ENCODE data around the gene CHST15.
"Not testable (repeated sequence)": the region's sequence is repeated elsewhere in the genome, so short reads cannot be mapped to it uniquely, and the experiment has no call there.

CHST15 gene

DNA sequence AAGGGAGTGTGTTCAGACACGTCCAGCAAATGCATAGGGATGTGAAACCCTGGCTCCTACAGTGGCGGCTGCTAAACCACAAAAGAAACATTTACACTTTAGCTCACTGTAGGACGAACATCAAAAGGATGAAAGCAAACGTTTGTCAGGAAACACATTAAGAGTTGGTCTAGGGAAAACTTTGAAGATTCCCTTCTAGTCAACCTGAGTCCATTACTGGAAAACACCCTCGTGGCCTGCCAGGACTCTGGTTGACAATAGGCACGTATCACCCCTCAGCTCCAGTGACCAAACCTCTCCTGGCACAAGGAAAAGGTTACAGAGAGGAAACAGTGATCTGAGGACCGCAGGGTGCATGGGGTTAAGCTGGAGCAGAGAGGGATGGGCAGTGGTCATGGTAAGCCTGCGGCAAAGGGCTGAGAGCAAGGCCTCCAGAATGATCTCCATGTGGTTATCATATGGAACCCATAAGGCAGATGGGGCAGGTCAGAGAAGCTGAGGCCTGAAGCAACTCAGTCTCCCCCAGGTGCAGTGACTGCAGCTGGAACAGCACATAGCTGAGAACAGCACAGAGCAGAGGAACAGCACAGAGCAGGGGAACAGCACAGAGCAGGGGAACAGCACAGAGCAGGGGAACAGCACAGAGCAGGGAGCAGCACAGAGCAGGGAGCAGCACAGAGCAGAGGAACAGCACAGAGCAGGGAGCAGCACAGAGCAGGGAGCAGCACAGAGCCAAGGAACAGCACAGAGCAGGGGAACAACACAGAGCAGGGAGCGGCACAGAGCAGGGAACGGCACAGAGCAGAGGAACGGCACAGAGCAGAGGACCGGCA, 49.9 kb downstream of the CHST15 start:
- no peak for DNase-seq (ENCODE audit: low read depth)

DNA sequence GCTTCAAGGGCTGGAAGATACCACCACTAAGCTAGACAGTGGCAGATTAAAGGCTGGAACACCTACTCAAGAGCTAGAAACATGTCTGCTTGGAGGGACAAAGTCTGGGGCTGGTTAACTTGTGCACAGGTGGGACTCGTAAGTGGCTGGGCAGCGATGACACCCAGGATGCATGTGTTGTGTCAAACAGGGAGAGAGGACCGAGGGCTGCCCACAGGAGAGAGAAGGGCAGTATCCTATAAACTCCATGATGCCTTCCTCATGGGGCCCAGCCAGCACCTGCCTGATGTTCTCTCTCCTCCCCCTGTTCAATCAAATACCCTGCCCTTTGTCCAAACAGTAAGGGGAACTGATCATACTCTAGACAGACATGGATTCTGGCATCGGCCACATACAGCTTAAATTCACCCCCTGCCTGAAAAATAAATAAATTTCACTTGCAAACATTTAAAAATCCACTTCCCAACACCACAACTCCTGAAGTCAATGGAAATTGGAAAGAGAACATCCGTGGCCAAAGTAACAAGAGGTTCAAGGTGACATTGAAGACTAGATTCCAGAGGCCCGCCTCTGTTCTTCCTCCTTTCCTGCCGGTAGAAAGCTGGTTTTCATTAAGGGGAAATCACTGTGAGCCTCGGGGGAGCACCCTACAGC, 50.6 kb downstream of the CHST15 start:
- no peak for DNase-seq (ENCODE audit: low read depth)

DNA sequence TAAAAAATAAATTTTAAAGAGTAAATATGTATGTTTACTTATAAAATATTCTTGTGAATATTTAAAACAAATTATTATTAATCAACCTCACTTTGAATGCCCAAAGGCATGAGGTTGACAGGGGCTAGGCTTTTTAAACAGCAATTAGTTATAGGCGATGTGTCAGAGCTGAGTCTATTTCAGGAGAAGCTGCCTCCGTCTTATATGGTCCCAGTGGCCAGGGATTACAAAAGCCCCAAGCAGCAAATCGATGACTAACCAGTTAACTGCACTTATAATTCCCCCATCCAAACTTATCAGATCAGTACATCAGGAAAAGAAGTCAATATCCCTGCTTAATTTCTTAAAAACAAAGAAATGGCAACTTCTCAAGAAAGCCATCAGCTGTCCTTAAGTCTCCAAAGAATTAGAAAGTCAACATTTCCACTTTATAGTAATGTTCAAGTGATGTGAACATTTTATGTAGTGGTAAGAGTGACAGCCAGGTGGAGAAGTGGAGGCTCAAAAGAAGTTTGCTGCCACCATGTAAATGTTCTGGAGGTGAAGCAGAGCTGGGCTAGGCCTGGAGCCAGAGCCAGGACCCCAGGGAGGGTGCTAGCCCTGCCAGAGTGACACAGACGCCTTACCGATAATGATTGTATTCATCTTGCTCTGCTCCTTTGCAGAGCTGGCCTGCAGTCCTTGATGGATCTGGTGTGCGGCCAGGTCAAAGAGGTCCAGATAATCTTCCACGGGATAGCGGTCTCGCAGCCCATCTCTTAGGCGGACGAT, 51.5 kb downstream of the CHST15 start:
- no peak for DNase-seq (ENCODE audit: low read depth)

DNA sequence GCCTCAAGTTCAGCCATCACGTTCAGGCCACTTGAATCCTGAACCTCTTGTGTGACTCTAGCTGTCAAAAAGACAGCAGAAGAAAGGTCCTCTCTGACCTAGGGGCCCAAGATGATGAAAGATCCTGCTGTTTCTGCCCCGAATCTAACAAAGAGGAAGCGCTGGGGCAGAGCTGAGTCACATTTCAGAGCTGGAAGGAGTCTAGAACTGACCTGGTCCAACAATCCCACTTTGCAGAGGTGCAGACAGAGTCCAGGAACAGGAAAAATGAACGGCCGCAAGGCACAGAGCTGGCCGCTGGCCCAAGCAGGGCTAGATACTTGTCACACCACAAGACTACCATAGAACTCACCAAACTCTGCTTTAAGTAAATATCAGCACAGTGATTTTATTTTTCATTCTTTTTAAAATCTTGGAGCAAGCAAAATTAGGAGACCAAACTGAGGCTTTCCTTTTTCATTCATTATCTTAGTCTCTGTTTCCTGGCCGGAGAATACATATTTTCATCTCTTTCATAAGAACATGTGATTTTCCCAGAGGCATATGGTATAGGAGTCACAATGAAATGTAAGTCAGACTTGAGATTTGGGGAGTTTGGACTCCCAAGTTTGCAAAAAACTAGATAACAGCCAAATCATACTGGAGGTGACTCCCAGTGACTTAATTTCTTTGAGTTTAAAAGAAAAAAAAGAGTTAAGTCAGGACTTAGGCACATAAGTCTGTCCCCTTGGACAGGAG, 52.8 kb downstream of the CHST15 start:
- no peak for DNase-seq (ENCODE audit: low read depth)

DNA sequence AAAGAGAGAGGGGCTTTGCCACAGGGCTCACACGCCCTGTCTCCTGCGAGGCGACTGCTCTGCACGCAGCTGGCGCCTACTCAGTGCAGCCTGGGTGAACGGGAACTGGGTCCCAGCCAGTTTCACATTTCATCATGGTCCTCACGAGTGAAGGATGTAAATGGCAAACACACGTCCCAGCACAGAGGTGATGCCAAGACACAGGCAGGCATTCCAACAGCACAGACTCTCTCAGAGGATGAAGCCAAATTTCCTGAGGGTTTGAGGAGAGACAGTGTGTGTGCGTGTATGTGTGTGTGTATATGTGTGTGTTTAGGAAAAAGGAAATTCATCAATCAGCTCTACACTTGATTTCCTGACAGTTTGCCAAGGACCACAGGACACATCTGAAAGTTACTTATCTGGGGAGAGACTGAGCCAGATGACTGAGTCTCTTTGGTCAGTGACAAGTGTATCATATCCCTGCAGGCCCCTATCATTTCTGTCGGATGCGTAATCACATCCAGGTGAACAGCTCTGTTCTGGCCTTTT, 53.9 kb downstream of the CHST15 start:
- DNase-seq (ENCODE audit: low read depth), result no peak

DNA sequence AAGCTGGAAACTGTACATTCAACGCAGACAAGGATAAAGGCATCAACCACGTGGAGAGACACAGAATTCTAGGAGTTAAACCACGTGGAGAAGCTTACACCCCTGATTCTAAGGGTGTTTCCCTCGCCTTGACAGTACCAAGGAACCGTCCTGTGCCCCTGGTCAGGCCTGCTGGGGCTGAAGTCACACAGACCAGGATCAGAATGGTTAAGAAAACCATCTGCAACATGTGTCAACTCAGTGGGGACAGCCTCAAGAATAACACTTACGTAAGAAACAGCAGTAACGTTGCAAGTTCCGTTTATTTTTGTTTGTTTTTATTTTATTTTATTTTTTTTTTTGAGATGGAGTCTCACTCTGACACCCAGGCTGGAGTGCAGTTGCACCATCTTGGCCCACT, 55.6 kb downstream of the CHST15 start:
- no peak for DNase-seq (ENCODE audit: low read depth)

DNA sequence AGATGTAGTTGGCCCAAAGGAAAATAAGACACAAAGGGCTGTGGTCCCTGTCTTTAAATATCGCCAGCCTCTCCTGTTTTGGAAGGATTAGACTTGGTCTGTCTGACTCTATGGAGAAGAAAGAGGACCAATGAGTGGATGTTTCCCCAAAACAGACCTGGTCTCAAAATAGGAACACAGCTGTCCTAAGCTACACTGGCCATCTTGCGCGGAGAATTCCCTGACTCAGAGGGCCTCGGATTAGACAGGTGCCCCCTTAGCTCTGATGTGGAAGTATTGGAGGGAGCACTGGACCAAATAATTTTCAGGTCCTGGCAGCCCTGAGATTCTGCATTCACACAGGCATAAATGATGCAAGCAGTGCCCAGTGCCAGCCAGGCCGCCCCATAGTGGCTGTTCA, 56.1 kb downstream of the CHST15 start:
- no peak for DNase-seq (ENCODE audit: low read depth)

DNA sequence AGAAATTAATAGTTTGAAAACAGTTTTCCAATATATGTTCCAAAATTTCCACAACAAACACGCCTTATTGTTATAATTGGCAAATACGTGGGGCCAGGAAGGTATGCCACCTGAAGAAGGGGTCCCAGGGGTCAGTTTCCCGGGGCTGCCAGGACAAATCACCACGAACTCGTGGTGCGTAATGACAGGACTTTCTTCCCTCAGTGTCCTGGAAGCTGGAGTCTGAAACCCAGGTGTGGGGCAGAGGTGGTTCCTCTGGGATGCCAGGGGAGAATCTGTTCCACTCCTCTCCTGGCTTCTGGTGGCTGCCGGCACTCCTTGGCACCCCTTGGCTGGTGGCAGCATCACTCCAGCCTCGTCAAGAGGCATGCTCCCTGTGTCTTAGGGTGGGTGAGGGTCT, 56.7 kb downstream of the CHST15 start:
- no peak for DNase-seq (ENCODE audit: low read depth)

DNA sequence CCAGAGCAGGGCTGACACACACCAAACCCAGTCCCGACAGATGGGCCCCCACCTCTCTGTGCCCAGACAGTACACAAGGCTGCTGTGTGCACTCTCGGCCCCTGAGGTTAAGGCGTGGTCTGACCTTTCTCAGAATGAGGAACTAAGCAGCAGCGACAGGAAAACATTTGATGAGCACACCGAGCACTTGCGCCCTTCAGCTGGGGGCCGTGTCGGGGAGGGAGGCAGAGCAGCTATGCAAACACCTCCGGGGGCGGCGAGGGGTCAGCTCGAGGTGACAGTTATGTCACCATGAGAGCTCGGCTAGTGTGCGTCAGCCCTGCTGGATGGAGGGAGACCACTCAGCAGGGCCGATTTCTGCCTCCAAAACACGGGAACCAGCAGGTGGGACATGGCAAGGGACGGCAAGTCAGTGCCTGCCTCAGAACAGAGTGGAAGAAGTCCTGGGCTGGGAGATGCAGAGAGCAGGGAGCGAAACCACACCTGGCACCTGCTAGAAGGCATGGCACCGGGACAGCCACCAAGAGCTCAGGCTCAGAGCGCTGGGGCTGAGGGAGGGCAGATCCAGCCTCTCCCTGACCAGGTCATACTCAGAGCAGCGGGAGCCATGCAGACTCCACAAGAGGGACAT, 57.4 kb downstream of the CHST15 start:
- DNase-seq (ENCODE audit: low read depth), result peak; percentile 5

DNA sequence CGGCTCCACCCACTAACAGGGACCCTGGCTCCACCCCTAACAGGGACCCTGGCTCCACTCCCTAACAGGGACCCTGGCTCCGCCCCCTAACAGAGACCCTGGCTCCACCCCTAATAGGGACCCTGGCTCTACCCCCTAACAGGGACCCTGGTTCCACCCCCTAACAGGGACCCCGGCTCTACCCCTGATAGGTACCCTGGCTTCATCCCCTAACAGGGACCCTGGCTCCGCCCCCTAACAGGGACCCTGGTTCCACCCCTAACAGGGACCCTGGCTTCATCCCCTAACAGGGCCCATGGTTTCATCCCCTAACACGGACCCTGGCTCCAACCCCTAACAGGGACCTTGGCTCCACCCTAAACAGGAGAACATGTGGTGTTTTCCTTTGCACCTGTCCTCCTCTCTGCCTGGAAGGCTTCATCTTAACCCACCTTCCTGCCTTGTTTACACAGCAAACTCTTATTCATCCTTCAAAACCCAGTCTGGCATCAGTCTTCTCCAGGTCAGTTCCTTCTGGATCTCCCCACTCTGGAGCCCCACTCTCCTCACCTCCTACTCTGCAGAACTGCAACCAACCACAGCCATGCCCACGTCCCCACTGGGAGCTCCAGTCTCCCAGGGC, 58.0 kb downstream of the CHST15 start:
- DNase-seq (ENCODE audit: low read depth), result no peak

DNA sequence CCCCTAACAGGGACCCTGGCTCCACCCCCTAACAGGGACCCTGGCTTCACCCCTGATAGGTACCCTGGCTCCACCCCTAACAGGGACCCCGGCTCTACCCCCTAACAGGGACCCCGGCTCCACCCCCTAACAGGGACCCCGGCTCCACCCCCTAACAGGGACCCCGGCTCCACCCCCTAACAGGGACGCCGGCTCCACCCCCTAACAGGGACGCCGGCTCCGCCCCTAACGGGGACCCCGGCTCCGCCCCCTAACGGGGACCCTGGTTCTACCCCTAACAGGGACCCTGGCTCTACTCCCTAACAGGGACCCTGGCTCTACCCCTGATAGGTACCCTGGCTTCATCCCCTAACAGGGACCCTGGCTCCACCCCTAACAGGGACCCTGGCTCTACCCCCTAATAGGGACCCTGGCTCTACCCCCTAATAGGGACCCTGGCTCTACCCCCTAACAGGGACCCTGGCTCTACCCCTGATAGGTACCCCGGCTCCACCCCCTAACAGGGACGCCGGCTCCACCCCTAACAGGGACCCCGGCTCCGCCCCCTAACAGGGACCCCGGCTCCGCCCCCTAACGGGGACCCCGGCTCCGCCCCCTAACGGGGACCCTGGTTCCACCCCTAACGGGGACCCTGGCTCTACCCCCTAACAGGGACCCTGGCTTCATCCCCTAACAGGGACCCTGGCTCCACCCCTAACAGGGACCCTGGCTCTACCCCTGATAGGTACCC, 58.7 kb downstream of the CHST15 start:
- not testable (repeated sequence) for DNase-seq (ENCODE audit: low read depth)

DNA sequence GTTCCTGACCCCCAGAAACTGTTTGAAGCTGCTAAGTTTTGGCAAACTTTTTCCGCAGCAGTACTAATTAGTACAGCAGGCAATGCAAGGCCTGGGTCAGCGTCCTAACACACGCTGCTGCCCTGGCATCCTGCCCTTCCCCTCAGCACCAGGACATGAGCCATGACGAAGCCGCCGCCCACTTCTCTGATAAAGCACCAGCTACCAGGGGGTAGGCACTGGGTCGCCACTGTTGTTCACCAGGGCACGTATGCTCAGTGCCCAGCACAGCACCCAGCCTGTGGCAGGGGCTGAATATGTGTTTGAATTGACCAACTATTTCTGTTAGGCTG, 59.5 kb downstream of the CHST15 start:
- no peak for DNase-seq (ENCODE audit: low read depth)

DNA sequence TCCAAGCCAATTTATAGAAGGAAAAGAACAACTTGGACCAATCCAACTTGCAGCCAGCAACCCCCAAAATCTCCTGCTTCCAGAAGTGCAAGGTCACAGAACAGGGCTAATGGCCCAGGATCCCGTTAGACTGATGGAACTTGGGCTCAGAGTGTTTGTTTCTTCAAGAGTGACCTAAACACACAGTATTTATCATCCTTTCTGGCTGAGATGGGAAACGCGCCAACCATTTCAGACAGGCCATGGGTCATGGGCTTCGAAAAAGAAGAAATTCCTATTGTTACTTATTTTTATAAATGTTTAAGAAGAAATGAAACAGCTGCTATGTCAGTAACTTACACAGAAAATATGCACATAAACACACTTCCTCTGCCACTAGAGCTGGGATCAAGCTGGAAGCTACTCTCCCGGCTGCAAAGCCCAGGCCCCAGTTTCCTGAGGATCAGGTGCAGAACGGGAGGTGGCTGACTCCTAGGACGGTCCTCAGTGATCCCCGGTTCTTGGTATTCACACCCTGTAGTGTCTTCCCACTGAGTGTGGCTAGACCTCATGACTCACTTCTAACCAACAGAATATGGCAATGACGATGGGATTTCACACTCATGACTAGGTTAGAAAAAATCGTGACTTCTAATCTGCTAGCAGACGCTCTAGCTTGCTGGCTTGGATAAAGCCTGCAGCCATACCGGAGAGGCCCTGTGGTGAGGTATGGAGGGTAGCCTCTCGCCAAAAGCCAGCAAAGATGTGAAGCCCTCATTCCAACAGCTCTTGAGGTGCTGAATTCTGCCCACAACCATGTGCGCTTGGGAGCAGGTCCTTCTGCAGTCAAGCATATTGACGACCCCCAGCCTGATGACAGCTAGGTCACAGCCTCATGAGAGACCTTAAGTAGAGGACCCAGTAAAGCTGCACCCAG, 60.2 kb downstream of the CHST15 start:
- DNase-seq (ENCODE audit: low read depth), result no peak

DNA sequence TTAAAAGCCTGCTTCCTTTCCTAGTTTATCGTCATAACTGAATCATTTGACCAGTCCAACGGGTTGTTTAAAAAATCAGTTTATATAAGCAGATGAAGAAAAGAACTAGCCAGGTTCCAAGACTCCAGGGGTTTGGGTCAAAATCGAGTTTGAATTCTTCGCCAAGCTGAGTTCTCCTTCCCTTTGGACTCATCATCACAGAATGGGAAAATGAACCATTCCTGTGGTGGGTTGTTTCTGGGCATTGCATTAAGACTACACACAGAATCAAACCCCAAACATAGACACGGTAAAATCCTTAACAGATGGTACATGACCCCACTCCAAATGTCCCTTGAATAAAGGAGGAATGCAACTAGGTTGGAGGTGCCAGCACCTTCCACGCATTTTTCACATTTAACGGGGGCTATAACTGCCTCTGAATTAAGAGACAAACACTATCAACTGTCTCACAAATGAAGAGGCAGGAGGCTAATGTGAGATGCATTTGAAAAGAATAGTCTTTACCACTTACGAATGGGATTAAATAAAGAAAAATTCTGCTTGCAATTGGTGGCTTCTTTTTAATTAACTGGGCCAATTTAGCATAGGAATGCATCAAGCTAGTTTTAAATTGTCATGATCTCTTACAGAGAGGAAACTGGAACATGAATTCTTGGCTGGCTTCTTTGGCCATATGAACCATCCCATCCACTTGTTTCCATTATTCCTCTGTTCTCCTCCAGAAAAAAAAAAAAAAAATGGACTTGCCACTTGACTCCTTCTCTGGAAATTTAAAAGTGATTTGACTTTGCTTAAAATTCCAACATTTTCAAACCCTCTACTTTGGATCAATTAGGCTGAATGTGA, 61.1 kb downstream of the CHST15 start:
- no peak for DNase-seq (ENCODE audit: low read depth)

DNA sequence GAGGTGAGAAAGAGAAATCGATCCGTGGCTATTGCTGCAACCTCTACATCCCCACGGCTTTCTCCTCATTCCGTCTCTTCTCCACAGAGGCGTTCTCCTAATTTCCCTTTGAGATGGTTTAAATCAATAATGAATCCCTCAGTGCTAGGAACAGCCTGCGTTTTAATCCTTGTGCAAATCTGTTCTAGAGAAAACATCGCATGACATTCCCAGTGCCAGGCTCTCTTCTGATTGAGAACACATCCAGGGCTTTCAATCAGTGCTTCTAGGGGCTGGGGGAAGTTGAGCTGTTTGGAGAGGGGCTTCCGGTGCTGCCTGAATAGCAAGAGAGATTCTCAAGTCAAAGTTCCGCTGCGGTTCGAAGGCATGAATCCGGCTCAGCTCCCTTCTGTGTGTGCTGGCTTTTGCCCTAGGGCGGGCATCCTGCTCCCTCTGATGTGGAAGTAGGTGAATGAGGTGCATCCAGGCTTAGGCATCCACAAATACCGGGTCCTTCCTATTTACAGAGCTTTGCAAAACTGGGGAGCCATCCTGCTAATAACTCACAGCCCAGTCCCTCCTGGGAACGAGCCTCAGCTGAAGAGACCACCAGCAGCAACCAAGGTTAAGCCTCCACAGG, 62.8 kb downstream of the CHST15 start:
- no peak for DNase-seq (ENCODE audit: low read depth)

DNA sequence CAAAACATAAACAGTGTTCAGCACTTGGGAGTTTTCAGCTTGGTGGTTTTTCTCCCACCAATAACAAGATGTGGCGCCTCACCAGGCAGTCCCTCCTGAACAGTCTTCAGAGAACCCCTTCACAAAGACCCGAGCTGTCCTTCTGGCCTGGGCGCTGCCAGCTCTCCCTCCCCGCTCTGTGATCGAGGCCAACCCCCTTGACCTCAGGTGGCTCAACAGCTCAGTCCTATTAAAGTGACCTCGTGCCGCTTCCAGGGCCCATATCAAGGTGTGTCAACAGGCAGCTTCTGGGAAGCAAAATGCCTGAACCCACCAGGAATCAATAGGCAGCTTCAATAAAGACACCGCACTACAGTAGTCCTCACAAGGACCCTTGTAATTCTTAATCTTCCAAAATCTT, 63.3 kb downstream of the CHST15 start:
- no peak for DNase-seq (ENCODE audit: low read depth)

DNA sequence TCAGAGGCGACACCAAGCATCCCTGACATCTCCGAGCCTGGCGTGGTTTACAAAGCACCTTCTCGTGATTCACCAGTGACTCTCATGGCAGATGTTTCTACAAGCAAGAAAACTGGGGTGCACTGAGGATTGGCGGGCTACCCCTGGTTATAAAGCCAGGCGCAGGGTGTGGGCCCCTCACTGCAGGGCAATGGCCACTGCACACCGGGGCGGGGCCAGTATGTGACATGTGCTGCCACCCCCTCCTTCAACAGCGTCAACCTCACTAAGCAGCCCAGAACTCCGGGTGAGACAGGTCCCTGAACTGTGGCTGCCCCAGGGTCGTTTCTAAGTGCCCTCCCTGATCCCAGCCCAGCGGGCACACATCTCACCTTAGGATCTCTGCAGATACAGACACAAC, 63.8 kb downstream of the CHST15 start:
- no peak for DNase-seq (ENCODE audit: low read depth)

Measured in stimulated activated CD8-positive, alpha-beta memory T cell treated with anti-CD3 and anti-CD28 coated beads, Interleukin-12 subunit alpha, Interleukin-12 subunit beta, amount 100 ng/mL, for 4 hours (primary cell).